B cell (primary cell): Measurements from ENCODE around the gene SPRR2A. TPM values are rescaled to one million over a fixed set of nuclear protein-coding genes. Genes with fewer than 3 reads are reported as not detected.

Experiments used
- ATAC-seq: fragments of 200-7000 bp; cut with Tn5 transposase; one replicate; pipeline ENCODE4 v1.10.0; 2021; ENCODE audit warnings: low read depth, mild to moderate bottlenecking, moderate number of reproducible peaks, moderate library complexity
- CTCF ChIA-PET: fragments of 350-600 bp; sonication (Branson Sonifier 250); formaldehyde crosslinking; loops from one replicate; lab custom pipeline; 2021; ENCODE audit warnings: antibody characterized with exemption, inconsistent platforms; lab: Charles Lee
- POLR2A ChIA-PET: fragments of 350-600 bp; sonication (Branson Sonifier 250); formaldehyde crosslinking; loops from one replicate; lab custom pipeline; 2021; ENCODE audit warnings: antibody characterized with exemption; lab: Charles Lee
- DNase-seq: peaks from one replicate; pipeline ENCODE4 v3.0.0; 2013
- H2AFZ ChIP-seq: 2 replicates; pipeline ENCODE4 v1.6.1; 2012; ENCODE audit warnings: mild to moderate bottlenecking, low read depth, low read length; ENCODE audit not compliant: insufficient read depth, poor library complexity, severe bottlenecking
- H3K27ac ChIP-seq, 2 donors: 1 replicate in 1 of 2; 2 replicates in 1 of 2; pipeline ENCODE4 v1.5.1; 2012 to 2013; ENCODE audit warnings: low read length in 2 of 2, mild to moderate bottlenecking in 2 of 2, moderate library complexity in 1 of 2
- H3K27me3 ChIP-seq, 4 experiments: fragments of 200-600 bp in 1 of 4; sonication (generic) in 1 of 4; replicated peaks in 1 of 4; 1 replicate in 2 of 4; 2 replicates in 2 of 4; pipeline versions ENCODE4 v1.6.1 to v1.7.0; 2013 to 2016; ENCODE audit warnings: low read length in 3 of 4, mild to moderate bottlenecking in 2 of 4, mixed read lengths in 1 of 4, moderate library complexity in 1 of 4; ENCODE audit not compliant: insufficient read depth in 4 of 4, control insufficient read depth in 3 of 4; ENCODE audit errors: control extremely low read depth in 1 of 4
- H3K36me3 ChIP-seq, 2 experiments: replicated peaks in 1 of 2; 1 replicate in 1 of 2; 2 replicates in 1 of 2; pipeline versions ENCODE4 v1.6.1 to v1.7.1; 2013; ENCODE audit warnings: low read length in 1 of 2; ENCODE audit not compliant: insufficient read depth in 2 of 2, control insufficient read depth in 1 of 2; ENCODE audit errors: control extremely low read depth in 1 of 2, extremely low read depth in 1 of 2
- H3K4me1 ChIP-seq, 2 donors: fragments of 200-600 bp in 1 of 2; sonication (generic) in 1 of 2; 1 replicate in 1 of 2; 2 replicates in 1 of 2; pipeline versions ENCODE4 v1.5.1 to v1.6.1; 2013 to 2017; ENCODE audit warnings: low read length in 2 of 2; ENCODE audit not compliant: control insufficient read depth in 2 of 2, insufficient read depth in 2 of 2
- H3K4me2 ChIP-seq: replicated peaks from 2 replicates; pipeline ENCODE3; 2012; ENCODE audit warnings: mild to moderate bottlenecking, low read depth, low read length; ENCODE audit not compliant: poor library complexity, severe bottlenecking
- H3K4me3 ChIP-seq, 5 experiments: fragments of 200-600 bp in 1 of 5; sonication (generic) in 1 of 5; 1 replicate in 3 of 5; 2 replicates in 2 of 5; pipeline versions ENCODE4 v1.5.1 to v1.7.0; 2011 to 2016; ENCODE audit warnings: low read length in 4 of 5, mild to moderate bottlenecking in 4 of 5, low read depth in 2 of 5, control low read depth in 1 of 5, moderate library complexity in 1 of 5; ENCODE audit not compliant: insufficient read depth in 1 of 5; ENCODE audit errors: control extremely low read depth in 1 of 5, extremely low read depth in 1 of 5
- H3K79me2 ChIP-seq: fragments of 200-600 bp; sonication (generic); one replicate; pipeline ENCODE4 v1.6.0; 2016; ENCODE audit warnings: low read length; ENCODE audit not compliant: control insufficient read depth, insufficient read depth
- H3K9ac ChIP-seq: fragments of 200-600 bp; sonication (generic); 2 replicates; pipeline ENCODE4 v1.6.1; 2017; ENCODE audit warnings: mild to moderate bottlenecking, low read length, moderate library complexity
- H3K9me3 ChIP-seq, 3 donors: one replicate each; pipeline versions ENCODE4 v1.6.1 to v1.7.1; 2013; ENCODE audit warnings: low read length in 2 of 3; ENCODE audit not compliant: control insufficient read depth in 2 of 3, insufficient read depth in 1 of 3; ENCODE audit errors: control extremely low read depth in 1 of 3
- H4K20me1 ChIP-seq: 2 replicates; pipeline ENCODE4 v1.6.0; 2012; ENCODE audit warnings: mild to moderate bottlenecking, low read length; ENCODE audit not compliant: insufficient read depth, control insufficient read depth, poor library complexity, severe bottlenecking
- H3K27ac Mint-ChIP-seq: one replicate; pipeline ENCODE4 v1.8.0; 2021; ENCODE audit warnings: mixed read lengths
- H3K27me3 Mint-ChIP-seq: one replicate; pipeline ENCODE4 v1.8.0; 2021; ENCODE audit warnings: mixed read lengths
- H3K4me1 Mint-ChIP-seq: one replicate; pipeline ENCODE4 v1.8.0; 2021; ENCODE audit warnings: mixed read lengths
- H3K4me3 Mint-ChIP-seq: one replicate; pipeline ENCODE4 v1.8.0; 2021; ENCODE audit warnings: mixed read lengths
- H3K9me3 Mint-ChIP-seq: one replicate; pipeline ENCODE4 v1.8.0; 2022; ENCODE audit warnings: mixed read lengths; ENCODE audit not compliant: insufficient read depth
- EZH2 ChIP-seq: IDR thresholded peaks from 2 replicates; pipeline ENCODE4 v1.6.1; 2012; ENCODE audit warnings: borderline replicate concordance, low read depth, mild to moderate bottlenecking, moderate library complexity, low read length; ENCODE audit not compliant: insufficient read depth, poor library complexity, severe bottlenecking
- WGBS: methylation state at CpG from one replicate; pipeline ENCODE4 v1.1.5; 2013; ENCODE audit warnings: missing lambda C conversion rate; ENCODE audit not compliant: insufficient coverage; 5-methylcytosine and 5-hydroxymethylcytosine counted together
- intact Hi-C: fragments of 100-400 bp; cut with micrococcal nuclease; formaldehyde crosslinking; loops from one replicate; pipeline ENCODE4 v1.10.0; 2022
- polyA plus RNA-seq: library from polyadenylated mRNA; depleted of rRNA; stranded (reverse); fragments of >200 nt; gene quantifications from 2 replicates; pipeline ENCODE4 v1.2.3, GENCODE V29; 2012
- total RNA-seq, 2 donors: library from RNA; stranded (reverse); fragments of 120-200 nt in 1 of 2; gene quantifications; 1 replicate in 1 of 2; 2 replicates in 1 of 2; pipeline versions ENCODE4 v1.2.3 to v1.2.4, GENCODE V29; 2013 to 2022
- TF ChIP-seq, protein P1 (sequence below): fragments of 200-600 bp; IDR thresholded peaks from one replicate; pipeline ENCODE4 v1.8.0; 2022; ENCODE audit warnings: antibody characterized with exemption, mild to moderate bottlenecking

The SPRR2A gene
- total and polyA plus RNA-seq, 2 donors (not counting 1 experiment from before 2014, with no cell fraction given): not detected

DNA sequence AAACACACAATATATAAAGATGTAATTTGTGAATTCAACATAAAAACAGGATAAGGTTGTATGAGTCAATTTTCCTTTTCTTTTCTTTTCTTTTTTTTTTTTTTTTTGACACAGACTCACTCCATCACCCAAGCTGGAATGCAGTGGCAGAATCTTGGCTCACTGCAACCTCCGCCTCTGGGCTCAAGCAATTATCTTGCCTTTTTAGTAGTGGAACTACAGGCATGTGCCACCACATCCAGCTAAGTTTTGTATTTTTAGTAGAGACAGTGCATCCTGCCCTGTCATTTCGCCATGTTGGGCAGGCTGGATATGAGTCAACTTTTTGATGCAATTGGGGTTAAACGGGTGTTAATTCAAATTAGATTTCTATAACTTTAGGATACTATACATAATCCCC, 24.4 kb upstream of the SPRR2A start:
- no peak overlapping the region for H3K4me3 ChIP-seq
- no peaks in the 10 kb centered on the region for H3K4me1 Mint-ChIP-seq
- H3K27ac Mint-ChIP-seq: no peak overlapping the region
- peaks cover 5% of the 10 kb centered on the region for H3K9me3 Mint-ChIP-seq
- no peaks in the 10 kb centered on the region for H3K79me2 ChIP-seq
- H2AFZ ChIP-seq: no peak overlapping the region
- H3K27ac ChIP-seq: no peak overlapping the region
- no peak overlapping the region for H3K9ac ChIP-seq
- H3K36me3 ChIP-seq: no peaks in the 10 kb centered on the region
- peaks cover 0 to 3% (median 0%) of the 10 kb centered on the region in 3 donors for H3K9me3 ChIP-seq
- ChIA-PET POLR2A (no interaction called here), CTCF (no interaction called here)
- intact Hi-C loops: no loop called here
- no peak overlapping the region for H3K4me3 Mint-ChIP-seq
- no peak overlapping the region for H3K4me2 ChIP-seq
- no peak for ATAC-seq
- no peak for TF ChIP-seq EZH2
- TF ChIP-seq, protein P1, sequence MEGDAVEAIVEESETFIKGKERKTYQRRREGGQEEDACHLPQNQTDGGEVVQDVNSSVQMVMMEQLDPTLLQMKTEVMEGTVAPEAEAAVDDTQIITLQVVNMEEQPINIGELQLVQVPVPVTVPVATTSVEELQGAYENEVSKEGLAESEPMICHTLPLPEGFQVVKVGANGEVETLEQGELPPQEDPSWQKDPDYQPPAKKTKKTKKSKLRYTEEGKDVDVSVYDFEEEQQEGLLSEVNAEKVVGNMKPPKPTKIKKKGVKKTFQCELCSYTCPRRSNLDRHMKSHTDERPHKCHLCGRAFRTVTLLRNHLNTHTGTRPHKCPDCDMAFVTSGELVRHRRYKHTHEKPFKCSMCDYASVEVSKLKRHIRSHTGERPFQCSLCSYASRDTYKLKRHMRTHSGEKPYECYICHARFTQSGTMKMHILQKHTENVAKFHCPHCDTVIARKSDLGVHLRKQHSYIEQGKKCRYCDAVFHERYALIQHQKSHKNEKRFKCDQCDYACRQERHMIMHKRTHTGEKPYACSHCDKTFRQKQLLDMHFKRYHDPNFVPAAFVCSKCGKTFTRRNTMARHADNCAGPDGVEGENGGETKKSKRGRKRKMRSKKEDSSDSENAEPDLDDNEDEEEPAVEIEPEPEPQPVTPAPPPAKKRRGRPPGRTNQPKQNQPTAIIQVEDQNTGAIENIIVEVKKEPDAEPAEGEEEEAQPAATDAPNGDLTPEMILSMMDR: no peak
- H3K27me3 Mint-ChIP-seq: peaks cover 38% of the 10 kb centered on the region
- no peak for DNase-seq
- no peaks in the 10 kb centered on the region for H4K20me1 ChIP-seq
- no peaks in the 10 kb centered on the region for H3K27me3 ChIP-seq
- no peaks in the 10 kb centered on the region for H3K4me1 ChIP-seq
- WGBS: 100% methylated on average over 1 of the region's 3 CpGs

DNA sequence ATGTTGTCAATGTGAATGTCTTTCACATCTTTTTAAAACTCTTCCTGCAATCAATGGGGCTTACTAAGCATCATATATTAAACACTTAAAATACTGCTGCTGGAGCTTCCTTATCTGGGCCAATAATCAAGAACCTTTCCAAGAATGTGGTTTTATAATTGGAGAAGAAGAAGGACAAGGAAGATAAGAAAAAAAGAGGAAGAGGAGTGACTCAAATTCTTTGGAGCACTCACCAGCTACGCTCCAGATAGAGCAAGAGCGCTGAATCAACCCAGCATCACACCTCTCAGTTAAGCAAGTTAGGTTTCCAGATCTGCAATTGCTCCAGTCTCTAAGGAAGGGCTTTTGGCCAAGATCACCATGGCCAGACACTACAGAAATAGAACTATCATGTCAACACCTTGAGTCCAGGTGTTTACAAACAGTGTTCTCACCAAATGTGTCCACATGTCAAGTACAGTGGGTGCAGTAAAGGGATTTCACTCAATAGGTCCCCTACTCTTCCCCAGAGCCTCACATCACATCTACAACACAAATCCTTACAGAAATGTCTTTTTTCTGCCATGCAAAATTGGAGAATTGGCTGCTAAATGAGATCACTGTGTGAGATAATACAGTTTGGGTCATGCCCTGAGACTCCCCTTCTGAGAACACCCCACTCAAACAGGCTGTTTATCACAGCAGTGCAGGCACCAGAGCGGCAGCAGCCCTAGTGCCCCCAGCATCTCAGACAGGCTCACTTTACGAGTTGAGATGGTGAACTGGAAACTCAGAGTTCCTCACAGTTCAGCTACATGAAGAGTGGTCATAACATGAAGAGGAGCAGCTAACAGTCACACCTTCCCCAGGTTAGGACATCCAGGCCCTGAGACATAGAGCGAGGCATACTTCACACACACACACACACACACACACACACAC, 15.8 kb upstream of the SPRR2A start:
- ATAC-seq (no peak), DNase-seq (no peak)
- Histone ChIP-seq H3K27ac (no peak overlapping the region), H3K9ac (no peak overlapping the region), H3K4me3 (no peak overlapping the region), H3K9me3 (no peaks in the 10 kb centered on the region), H4K20me1 (no peaks in the 10 kb centered on the region), H2AFZ (no peak overlapping the region), H3K27me3 (no peaks in the 10 kb centered on the region), H3K36me3 (no peaks in the 10 kb centered on the region), H3K79me2 (no peaks in the 10 kb centered on the region), H3K4me2 (no peak overlapping the region), H3K4me1 (no peaks in the 10 kb centered on the region)
- POLR2A ChIA-PET: no interaction called here
- intact Hi-C loops: no loop called here
- no peak for TF ChIP-seq EZH2
- TF ChIP-seq, protein P1: no peak
- H3K4me3 Mint-ChIP-seq: no peak overlapping the region
- H3K4me1 Mint-ChIP-seq: no peaks in the 10 kb centered on the region
- no peaks in the 10 kb centered on the region for H3K9me3 Mint-ChIP-seq
- CTCF ChIA-PET: no interaction called here
- no peak overlapping the region for H3K27ac Mint-ChIP-seq
- peaks cover 14% of the 10 kb centered on the region for H3K27me3 Mint-ChIP-seq
- WGBS: 60% methylated on average over 3 of the region's 5 CpGs
